ENCODE measurements around the gene ABLIM1.

Gene ABLIM1

DNA sequence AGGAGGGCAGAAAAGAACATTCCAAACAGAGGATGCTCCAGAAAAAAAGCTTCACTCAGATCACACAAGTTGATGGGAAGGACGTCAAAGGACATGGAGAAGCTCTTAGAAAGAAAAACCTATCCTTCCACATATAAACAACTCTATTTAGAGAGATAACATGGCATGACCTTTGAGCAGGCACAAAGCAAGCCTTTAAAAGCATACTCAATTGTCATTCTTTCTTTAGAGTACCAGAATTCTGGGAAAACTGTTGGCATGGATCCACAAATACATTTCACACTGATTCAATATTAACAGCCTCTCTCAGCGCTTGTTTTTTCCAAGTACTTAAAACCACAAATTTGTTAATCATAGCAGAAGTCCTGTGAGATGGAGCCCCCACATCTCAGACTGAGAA is 7.3 kb upstream of the ABLIM1 start:
- DNase-seq (ENCODE audit: low spot score in 2 of 2) (no peak), ATAC-seq (ENCODE audit: low read depth) (no peak)
- H3K27me3 Mint-ChIP-seq = peaks cover 15% of the 10 kb centered on the region
- peaks cover 6% of the 10 kb centered on the region for H3K9me3 Mint-ChIP-seq
- H3K36me3 Mint-ChIP-seq = no peaks in the 10 kb centered on the region
- H3K4me3 Mint-ChIP-seq = no peak overlapping the region
- H3K27ac Mint-ChIP-seq = no peak overlapping the region
- no peaks in the 10 kb centered on the region for H3K4me1 Mint-ChIP-seq

DNA sequence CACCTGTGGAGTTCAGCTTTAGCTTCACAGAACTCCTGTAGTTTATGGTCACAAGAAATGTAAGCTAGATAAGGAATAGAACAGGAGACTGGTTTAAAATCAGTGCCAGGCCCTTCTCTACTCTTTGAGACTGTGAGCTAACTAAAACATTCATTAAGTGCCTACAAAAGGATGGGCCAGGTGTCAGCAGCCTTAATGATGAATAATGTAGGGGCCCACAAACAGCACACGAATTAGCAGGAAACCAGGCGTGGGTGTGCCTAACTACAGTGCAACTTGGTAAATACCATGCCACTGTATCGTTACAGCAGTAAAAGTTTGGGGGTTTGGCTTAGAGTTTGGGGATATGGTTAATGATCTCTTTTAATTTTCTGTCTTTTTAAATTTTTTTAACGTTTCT is 6.1 kb upstream of the ABLIM1 start:
- H3K9me3 Mint-ChIP-seq = peaks cover 6% of the 10 kb centered on the region

DNA sequence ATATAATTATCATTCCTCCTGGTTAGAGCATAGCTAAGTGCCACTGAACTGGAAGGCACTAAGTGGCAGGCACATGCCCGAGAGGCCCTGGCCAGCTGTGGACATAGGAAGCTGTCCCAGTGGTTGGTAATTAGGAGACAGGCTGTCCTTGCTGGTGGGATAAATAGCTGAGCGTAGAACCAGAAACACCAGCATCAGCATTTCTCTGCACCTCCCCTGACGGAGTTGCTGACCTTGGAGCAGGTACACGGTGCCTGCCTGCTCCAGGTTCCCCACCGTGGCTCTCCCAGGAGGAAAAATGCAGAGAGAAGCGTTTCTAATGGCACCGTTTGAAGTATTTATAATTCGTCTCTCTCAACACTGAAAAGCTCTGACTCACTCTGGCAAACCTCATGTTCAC is 5.6 kb upstream of the ABLIM1 start:
- Mint-ChIP-seq H3K9me3 (peaks cover 6% of the 10 kb centered on the region), H3K27ac (no peak overlapping the region), H3K4me3 (no peak overlapping the region), H3K4me1 (no peaks in the 10 kb centered on the region), H3K27me3 (peaks cover 15% of the 10 kb centered on the region), H3K36me3 (no peaks in the 10 kb centered on the region)
- no peak for ATAC-seq (ENCODE audit: low read depth)
- no peak for DNase-seq (ENCODE audit: low spot score in 2 of 2)

More for the DNA sequence above, 6.1 kb upstream of the ABLIM1 start:
- Mint-ChIP-seq H3K4me1 (no peaks in the 10 kb centered on the region), H3K27ac (no peak overlapping the region), H3K4me3 (no peak overlapping the region), H3K27me3 (peaks cover 15% of the 10 kb centered on the region), H3K36me3 (no peaks in the 10 kb centered on the region)
- no peak for ATAC-seq (ENCODE audit: low read depth)
- no peak for DNase-seq (ENCODE audit: low spot score in 2 of 2)

DNA sequence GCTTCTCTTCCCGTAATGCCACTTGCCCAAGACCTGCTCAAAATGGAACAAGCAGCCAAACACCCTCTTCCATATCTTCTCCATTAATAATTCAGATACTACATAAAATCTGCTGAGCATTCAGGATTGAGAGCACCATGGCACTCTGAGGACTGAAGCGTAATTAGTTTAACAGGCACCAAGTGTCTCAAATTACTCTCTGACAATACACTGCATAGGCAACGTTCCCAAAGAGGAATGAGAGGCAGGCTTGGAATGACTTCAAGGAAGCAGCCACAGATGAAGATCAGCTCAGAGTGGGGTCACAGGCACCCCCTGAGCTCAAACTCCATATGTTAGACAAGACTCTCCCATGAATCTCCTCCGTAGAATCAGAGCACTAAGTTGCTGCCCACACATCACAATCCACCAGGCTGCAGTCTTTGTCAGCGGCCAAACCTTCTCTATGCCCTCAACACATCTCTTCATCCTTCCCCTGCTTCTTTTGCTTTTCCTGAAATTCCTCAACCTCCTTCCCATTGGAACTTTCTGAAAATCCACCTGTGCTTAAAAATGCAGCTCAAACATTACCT is 4.7 kb upstream of the ABLIM1 start:
- Mint-ChIP-seq H3K9me3 (peaks cover 2% of the 10 kb centered on the region), H3K27me3 (peaks cover 11% of the 10 kb centered on the region), H3K4me3 (no peak overlapping the region), H3K27ac (no peak overlapping the region), H3K4me1 (no peaks in the 10 kb centered on the region), H3K36me3 (no peaks in the 10 kb centered on the region)
- ATAC-seq (ENCODE audit: low read depth) = no peak
- DNase-seq (ENCODE audit: low spot score in 2 of 2) = no peak

DNA sequence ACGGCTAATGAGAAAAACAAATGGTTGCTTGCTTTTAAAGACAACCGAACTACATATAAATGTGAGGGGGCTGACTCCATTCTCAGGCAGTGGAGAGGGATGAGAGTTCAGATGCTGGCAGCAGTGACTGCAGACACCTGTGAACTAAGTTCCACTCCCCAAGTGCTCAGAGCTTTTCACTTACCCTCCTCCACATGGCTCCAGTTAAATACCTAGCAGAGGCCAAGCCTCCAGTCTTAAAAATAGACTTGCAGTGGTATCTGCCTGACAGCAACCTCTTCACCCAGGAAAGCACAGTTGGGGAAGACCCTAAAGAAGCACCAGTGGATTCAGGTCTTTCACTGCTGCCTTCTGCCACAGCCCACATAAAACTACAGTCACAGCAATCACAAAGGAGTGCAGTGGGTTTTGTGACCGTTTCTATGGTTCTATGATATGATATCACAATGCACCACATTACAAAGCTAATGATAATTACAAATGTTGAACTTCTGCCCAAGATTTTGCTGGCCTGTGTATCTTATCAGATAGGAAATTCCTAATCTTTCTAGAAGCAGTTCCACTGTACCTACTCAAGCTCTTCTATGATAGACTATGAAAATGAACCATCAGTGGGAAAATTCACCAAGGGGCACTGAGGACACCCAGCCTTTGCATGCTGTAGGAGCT is 3.3 kb upstream of the ABLIM1 start:
- H3K27me3 Mint-ChIP-seq = peaks cover 9% of the 10 kb centered on the region
- no peak for DNase-seq (ENCODE audit: low spot score in 2 of 2)
- H3K27ac Mint-ChIP-seq = no peak overlapping the region
- H3K36me3 Mint-ChIP-seq = no peaks in the 10 kb centered on the region
- ATAC-seq (ENCODE audit: low read depth) = no peak
- no peaks in the 10 kb centered on the region for H3K9me3 Mint-ChIP-seq
- no peaks in the 10 kb centered on the region for H3K4me1 Mint-ChIP-seq
- H3K4me3 Mint-ChIP-seq = no peak overlapping the region

DNA sequence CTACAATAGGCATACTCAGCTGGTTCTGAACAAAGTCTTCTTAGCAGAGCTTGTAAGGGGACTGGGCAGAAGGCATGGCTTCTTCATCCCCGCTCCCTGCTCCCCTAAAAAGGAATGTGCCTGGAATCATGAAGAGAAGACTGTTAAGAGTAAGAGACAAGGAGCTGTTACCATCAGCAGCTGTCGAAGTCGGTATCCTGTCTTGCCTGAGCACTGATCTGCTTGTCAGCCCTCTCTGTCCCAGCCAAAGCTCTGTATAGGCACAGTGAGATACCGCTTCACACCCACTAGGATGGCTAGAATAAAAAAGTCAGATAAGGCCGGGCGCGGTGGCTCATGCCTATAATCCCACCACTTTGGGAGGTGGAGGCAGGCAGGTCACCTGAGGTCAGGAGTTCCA is 2.4 kb downstream of the ABLIM1 start:
- H3K27ac Mint-ChIP-seq = no peak overlapping the region
- H3K27me3 Mint-ChIP-seq = peaks cover 5% of the 10 kb centered on the region
- H3K36me3 Mint-ChIP-seq = no peaks in the 10 kb centered on the region
- no peak for DNase-seq (ENCODE audit: low spot score in 2 of 2)
- no peaks in the 10 kb centered on the region for H3K9me3 Mint-ChIP-seq
- no peak overlapping the region for H3K4me3 Mint-ChIP-seq
- H3K4me1 Mint-ChIP-seq = no peaks in the 10 kb centered on the region
- ATAC-seq (ENCODE audit: low read depth) = no peak

DNA sequence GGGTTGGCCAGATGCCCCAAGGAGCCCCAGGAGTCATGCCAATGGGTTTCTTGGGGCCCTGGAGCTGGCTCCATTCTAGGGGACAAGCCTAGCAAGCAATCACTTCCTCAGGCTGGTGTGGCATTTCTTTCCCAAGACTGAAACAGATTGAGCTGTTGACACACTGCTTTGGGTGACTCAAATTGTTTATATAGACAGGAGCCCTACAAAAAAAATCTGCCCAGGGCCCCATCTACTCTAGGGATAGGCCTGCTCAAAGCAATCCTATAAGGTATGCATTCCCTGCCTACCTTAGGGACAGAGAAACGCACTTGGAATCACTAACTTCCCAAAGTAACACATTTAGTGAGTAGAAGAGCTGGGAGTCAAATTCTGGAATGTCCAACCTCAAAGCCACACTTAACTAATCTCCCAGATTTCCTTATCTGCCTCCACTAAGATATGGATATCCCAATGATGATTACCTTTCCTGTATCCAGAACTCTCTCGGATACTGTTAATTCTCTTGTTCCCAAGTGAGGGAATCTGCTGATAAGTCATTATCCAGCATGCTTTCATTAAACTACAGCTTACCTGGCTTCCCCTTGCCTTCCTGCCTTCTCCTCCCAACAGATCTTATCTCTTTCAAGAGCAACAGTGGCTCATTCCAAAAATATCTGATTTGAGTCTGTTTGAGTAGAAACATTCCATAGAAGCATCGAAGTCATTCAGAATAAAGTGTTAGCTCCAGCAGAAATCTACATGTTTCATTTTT is 3.1 kb downstream of the ABLIM1 start:
- peaks cover 5% of the 10 kb centered on the region for H3K27me3 Mint-ChIP-seq
- no peaks in the 10 kb centered on the region for H3K4me1 Mint-ChIP-seq
- ATAC-seq (ENCODE audit: low read depth) (no peak), DNase-seq (ENCODE audit: low spot score in 2 of 2) (no peak)
- H3K27ac Mint-ChIP-seq = no peak overlapping the region
- no peaks in the 10 kb centered on the region for H3K36me3 Mint-ChIP-seq
- no peaks in the 10 kb centered on the region for H3K9me3 Mint-ChIP-seq
- H3K4me3 Mint-ChIP-seq = no peak overlapping the region

DNA sequence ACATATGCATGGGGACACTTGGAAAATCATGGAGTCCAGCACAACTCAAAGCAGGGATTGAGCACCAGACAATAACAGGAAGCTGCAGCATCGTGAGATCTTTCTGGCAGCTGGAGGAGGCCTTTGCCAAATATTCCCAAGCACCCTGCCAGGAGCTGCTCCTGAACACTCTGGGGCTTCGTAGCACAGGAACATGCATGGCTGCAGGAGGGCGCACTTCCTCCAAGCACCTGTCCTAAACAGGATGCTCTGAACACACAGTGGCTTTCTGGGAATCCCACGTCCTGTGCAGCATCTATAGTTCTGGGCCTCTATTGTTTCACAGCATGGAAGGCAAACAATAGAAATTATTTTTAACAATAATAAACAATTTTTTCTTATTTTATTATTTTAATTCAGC is 4.1 kb downstream of the ABLIM1 start:
- no peak for DNase-seq (ENCODE audit: low spot score in 2 of 2)
- Mint-ChIP-seq H3K4me1 (peaks cover 3% of the 10 kb centered on the region), H3K4me3 (no peak overlapping the region), H3K27ac (no peak overlapping the region), H3K9me3 (no peaks in the 10 kb centered on the region), H3K36me3 (no peaks in the 10 kb centered on the region), H3K27me3 (peaks cover 5% of the 10 kb centered on the region)
- no peak for ATAC-seq (ENCODE audit: low read depth)

DNA sequence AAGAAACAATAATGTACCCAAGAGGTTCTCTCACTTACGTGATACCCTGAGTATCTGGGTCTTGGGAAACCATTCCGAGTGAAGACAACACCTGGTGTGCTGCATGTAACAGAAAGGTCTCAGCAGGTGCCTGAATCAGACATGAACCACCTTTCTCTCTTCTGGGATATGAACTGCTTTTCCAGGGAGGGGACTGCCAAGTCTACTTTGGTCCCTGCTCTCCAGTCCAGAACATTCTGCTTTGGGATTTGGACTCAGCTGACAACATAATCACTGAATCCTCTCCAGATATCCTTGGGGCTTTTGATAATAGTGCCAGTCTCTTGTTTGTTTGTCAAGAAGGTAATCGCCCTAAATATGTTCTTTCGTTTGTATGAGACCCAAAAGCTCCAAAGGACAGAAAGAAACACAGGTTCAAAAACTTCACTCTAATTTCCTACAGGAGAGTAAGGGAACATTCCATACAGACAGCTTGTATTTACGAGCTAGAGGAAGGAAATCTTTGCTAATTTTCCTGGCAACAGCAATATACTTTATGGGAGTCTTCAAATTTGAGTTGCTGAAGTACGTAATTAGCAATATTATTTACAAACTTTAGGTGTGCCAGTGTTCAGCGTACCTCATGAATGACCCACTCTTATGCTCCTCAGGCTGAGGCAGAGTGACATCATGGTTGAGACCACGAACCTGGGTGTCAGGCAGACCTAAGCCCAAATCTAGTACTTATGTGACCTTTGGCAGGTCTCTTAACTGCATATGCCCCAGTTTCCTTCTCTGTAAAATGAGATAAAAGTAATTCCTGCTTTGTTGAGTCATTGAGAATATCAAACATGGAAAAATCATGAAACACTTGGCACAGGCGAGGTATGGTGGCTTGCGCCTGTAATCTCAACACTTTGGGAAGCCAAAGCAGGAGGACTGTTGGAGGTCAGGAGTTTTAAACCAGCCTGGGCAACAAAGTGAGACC is 5.4 kb downstream of the ABLIM1 start:
- Mint-ChIP-seq H3K4me1 (peaks cover 3% of the 10 kb centered on the region), H3K27ac (no peak overlapping the region), H3K9me3 (no peaks in the 10 kb centered on the region), H3K4me3 (no peak overlapping the region), H3K36me3 (no peaks in the 10 kb centered on the region), H3K27me3 (peaks cover 5% of the 10 kb centered on the region)
- no peak for DNase-seq (ENCODE audit: low spot score in 2 of 2)
- ATAC-seq (ENCODE audit: low read depth) = no peak

DNA sequence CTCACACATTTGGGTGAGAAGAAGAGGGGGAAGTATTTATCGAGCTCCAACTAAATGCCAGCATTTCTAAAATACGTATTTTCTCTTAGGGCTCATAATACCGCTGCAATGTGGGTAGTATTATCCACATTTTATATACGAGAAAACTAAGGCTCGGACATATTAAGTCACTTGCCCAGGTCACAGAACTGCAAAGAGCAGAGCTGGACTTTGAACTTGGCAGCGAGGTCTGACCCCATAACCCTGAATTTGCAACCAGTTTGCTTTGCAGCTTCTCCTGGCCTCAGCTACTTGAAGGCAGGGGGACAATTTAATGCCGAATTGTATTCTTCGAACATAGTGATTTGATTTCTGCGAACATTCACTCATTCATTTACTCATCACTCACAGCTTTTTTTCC is 7.2 kb downstream of the ABLIM1 start:
- H3K27me3 Mint-ChIP-seq = peaks cover 4% of the 10 kb centered on the region
- no peaks in the 10 kb centered on the region for H3K36me3 Mint-ChIP-seq
- no peak for DNase-seq (ENCODE audit: low spot score in 2 of 2)
- H3K4me1 Mint-ChIP-seq = peaks cover 3% of the 10 kb centered on the region
- no peak overlapping the region for H3K4me3 Mint-ChIP-seq
- no peak overlapping the region for H3K27ac Mint-ChIP-seq
- H3K9me3 Mint-ChIP-seq = no peaks in the 10 kb centered on the region
- ATAC-seq (ENCODE audit: low read depth) = no peak

DNA sequence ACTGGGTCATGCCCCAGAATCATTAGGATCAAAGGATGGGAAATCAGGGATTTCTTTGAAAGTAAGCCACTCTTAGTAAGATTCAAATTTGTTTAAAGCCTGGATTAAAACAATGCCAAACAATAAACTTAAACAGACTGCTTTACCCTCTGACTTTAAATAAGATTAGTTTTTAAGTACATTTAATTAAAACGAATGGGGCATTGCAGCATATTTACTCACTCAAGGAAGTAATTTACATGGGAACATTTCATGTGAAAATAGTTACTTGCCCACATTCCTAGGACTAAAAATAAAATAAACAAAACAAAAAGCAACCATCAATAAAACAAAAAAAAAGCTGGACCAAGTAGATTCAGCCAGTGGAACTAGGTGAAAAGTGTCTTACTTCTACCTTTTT is 7.8 kb downstream of the ABLIM1 start:
- H3K9me3 Mint-ChIP-seq = no peaks in the 10 kb centered on the region
- H3K4me3 Mint-ChIP-seq = no peak overlapping the region
- no peak for ATAC-seq (ENCODE audit: low read depth)
- peaks cover 1% of the 10 kb centered on the region for H3K27me3 Mint-ChIP-seq
- peaks cover 3% of the 10 kb centered on the region for H3K4me1 Mint-ChIP-seq
- H3K27ac Mint-ChIP-seq = no peak overlapping the region
- DNase-seq (ENCODE audit: low spot score in 2 of 2) = no peak
- H3K36me3 Mint-ChIP-seq = no peaks in the 10 kb centered on the region

DNA sequence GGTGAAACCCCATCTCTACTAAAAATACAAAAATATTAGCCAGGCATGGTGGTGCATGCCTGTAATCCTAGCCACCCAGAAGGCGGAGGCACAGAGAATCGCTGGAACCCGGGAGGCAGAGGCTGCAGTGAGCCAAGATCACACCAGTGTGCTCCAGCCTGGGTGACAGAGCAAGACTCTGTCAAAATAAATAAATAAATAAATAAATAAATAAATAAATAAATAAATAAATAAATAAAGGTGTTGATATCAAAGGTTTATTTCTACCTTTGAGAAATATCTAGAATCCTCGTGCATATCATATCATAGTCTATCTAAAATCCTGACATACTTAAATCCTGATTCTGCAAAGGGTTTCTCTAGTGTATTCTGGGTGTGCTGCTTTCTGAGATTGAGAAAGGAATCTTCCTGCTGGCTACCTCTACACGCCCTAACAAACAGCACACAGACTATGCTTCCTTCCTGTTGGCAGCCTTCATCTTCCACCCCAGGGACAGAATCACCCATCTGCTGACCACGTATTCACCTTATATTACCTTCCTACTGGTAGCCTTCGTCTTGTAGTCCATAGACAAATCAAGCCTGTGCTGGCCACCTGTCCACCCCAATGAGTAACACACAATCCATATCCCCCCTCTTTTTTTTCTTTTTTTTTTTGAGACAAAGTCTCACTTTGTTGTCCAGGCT is 8.7 kb downstream of the ABLIM1 start:
- H3K36me3 Mint-ChIP-seq = no peaks in the 10 kb centered on the region
- no peak overlapping the region for H3K4me3 Mint-ChIP-seq
- no peak for ATAC-seq (ENCODE audit: low read depth)
- peaks cover 1% of the 10 kb centered on the region for H3K27me3 Mint-ChIP-seq
- no peaks in the 10 kb centered on the region for H3K9me3 Mint-ChIP-seq
- H3K27ac Mint-ChIP-seq = no peak overlapping the region
- no peak for DNase-seq (ENCODE audit: low spot score in 2 of 2)
- peaks cover 5% of the 10 kb centered on the region for H3K4me1 Mint-ChIP-seq

DNA sequence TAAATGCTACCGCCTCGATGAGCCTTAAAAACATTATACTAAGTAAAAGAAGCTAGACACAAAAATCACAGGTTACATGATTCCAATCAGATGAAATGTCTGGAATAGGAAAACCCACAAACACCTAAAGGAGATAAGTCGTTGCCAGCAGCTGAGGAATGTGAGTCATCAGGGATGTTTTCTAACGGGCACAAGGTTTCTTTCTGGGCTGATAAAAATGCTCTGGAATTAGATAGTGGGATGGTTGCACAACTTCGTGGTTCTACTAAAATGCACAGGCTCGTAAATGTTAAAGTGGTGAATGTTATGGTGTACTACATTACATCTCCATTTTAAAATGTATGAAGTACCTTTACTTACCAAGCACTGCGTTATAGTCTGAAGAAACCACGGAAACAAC is 9.7 kb downstream of the ABLIM1 start:
- no peaks in the 10 kb centered on the region for H3K9me3 Mint-ChIP-seq
- no peaks in the 10 kb centered on the region for H3K36me3 Mint-ChIP-seq
- peaks cover 1% of the 10 kb centered on the region for H3K27me3 Mint-ChIP-seq
- ATAC-seq (ENCODE audit: low read depth) = no peak
- no peak overlapping the region for H3K4me3 Mint-ChIP-seq
- no peak for DNase-seq (ENCODE audit: low spot score in 2 of 2)
- H3K27ac Mint-ChIP-seq = no peak overlapping the region
- peaks cover 6% of the 10 kb centered on the region for H3K4me1 Mint-ChIP-seq
